ENCODE measurements around the gene MAST1.
A peak's percentile ranks its signal among the peaks of the same experiment; 100 is the strongest.
"Not testable (repeated sequence)": the region's sequence is repeated elsewhere in the genome, so short reads cannot be mapped to it uniquely, and the experiment has no call there.

Gene MAST1

GRCh38 chr19:12838182-12838885, at the start of gene MAST1:
Gene MAST1 (plus strand): TSS chr19:12838515. CDS start chr19:12838573, 58 bp downstream.
- DNase-seq = peak; percentile 60

DNA sequence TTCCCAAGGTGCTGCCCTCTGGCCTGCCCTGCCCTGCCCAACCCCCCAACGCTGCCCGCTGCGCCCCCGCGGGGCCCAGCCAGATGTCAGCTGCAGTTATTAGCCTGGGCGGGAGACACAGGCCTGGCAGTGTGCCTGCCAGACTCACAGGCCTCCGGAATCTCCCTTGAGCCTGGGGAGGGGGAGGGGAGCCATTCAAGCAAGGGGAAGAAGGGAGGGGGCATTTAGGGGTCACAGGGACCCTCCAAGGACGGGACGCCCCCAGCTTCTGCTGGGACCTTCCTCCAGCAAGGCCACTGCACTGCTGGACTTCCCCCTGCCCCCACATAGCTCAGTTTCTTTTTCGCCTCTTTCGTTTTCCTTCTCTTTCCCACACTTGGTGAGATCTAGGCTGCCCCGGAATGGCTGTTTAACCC, 49.6 kb upstream of the MAST1 start:
- DNase-seq = peak; percentile 97

GRCh38 chr19:12789098-12789903, 49.0 kb upstream of the MAST1 start:
- no peak for DNase-seq

DNA sequence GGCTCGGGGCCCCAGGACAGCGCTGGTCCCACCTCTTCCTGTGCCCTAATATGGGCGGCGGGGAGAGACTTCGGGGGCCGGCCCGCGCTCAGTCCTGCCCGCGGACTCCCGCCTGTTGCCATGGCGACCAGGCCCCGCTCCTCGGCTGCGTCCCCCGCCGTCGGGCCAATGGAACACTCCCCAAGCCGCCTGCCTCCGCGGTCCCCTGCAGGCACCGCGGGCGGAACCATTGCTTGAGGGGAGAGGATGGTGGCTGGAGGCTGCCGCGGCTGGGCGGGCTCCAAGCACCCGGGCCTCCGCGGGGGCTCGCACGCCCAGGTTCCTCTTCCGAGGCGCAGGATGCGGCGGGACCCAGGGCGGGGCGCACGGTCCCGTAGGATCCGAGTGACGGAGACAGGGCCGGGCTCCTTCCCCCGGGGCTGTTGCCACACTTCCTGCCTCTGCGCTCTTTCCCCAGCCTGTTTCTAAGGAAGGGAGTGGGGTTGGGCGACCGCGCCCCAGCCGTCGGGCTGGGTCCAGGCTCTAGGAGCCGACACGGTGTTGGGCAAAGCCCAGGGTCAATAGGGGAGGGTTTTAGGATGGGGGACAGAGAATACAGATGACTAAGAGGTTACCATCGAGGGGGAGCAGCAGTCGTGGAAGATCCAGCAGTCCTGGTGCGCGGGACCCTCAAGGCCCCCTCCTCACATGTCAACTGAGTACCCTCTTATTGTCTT, 48.3 kb upstream of the MAST1 start:
- DNase-seq = peak; percentile 99

GRCh38 chr19:12790628-12791344, 47.5 kb upstream of the MAST1 start:
- DNase-seq = peak; percentile 42

DNA sequence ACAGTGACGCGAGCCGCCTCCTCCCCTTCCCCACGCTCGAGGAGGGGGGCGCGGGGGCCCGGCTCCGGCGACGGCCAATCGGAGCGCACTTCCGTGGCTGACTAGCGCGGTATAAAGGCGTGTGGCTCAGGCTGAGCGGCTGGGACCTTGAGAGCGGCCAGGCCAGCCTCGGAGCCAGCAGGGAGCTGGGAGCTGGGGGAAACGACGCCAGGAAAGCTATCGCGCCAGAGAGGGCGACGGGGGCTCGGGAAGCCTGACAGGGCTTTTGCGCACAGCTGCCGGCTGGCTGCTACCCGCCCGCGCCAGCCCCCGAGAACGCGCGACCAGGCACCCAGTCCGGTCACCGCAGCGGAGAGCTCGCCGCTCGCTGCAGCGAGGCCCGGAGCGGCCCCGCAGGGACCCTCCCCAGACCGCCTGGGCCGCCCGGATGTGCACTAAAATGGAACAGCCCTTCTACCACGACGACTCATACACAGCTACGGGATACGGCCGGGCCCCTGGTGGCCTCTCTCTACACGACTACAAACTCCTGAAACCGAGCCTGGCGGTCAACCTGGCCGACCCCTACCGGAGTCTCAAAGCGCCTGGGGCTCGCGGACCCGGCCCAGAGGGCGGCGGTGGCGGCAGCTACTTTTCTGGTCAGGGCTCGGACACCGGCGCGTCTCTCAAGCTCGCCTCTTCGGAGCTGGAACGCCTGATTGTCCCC, 46.8 kb upstream of the MAST1 start, which contains the start of gene JUNB:
Gene JUNB (plus strand): TSS at position 142 of the 706 bp plus-strand sequence. CDS start 286 bp downstream, at position 428.
- peak; percentile 100 for DNase-seq

DNA sequence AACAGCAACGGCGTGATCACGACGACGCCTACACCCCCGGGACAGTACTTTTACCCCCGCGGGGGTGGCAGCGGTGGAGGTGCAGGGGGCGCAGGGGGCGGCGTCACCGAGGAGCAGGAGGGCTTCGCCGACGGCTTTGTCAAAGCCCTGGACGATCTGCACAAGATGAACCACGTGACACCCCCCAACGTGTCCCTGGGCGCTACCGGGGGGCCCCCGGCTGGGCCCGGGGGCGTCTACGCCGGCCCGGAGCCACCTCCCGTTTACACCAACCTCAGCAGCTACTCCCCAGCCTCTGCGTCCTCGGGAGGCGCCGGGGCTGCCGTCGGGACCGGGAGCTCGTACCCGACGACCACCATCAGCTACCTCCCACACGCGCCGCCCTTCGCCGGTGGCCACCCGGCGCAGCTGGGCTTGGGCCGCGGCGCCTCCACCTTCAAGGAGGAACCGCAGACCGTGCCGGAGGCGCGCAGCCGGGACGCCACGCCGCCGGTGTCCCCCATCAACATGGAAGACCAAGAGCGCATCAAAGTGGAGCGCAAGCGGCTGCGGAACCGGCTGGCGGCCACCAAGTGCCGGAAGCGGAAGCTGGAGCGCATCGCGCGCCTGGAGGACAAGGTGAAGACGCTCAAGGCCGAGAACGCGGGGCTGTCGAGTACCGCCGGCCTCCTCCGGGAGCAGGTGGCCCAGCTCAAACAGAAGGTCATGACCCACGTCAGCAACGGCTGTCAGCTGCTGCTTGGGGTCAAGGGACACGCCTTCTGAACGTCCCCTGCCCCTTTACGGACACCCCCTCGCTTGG, 46.1 kb upstream of the MAST1 start:
- peak; percentile 80 for DNase-seq

GRCh38 chr19:12792853-12793289, 45.4 kb upstream of the MAST1 start:
- DNase-seq = no peak

DNA sequence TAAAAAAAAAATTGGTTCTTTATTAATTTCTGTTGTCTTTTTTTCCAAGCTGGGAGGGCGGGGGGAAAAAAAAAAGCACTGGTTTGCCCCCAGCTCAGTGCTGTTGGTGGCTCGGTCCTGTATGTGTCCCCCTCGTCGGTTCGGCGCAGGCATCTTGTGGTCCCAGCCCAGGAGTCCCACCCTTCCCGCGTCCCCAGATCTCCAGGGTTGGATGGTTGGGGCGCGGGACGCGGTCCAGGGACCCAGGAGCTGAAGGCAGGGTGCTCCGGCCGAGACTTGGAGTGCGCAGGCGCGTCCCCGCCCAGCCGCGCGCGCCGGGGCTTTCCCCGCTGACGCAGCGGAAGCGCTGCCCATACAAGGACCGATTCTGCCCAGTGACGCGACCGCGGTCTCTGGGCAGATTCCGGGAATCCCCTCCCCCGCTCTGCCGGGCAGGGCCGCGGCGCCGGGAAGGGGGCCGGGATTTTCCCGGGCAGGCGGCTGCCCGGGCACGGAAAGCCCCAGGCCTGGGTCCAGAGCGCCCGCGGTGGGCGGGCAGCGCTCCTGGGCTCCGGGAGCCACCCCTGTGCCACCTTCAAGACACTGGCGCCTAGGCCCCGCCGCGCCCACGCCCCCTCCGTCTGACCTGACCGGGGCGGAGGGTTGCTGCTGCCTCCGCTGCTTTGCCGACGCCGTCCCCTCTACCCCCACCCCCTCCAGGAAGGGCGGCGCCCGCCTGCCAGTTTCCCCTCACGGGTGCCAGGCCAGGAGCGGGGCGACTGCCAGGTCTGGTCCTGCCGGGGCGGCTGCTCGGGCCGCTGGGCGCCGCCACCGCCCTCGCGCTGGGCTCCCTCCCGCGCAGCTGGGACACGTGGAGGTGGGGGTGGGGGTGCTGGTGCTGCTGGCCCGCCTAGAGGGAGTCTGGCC, 44.8 kb upstream of the MAST1 start:
- peak; percentile 98 for DNase-seq

DNA sequence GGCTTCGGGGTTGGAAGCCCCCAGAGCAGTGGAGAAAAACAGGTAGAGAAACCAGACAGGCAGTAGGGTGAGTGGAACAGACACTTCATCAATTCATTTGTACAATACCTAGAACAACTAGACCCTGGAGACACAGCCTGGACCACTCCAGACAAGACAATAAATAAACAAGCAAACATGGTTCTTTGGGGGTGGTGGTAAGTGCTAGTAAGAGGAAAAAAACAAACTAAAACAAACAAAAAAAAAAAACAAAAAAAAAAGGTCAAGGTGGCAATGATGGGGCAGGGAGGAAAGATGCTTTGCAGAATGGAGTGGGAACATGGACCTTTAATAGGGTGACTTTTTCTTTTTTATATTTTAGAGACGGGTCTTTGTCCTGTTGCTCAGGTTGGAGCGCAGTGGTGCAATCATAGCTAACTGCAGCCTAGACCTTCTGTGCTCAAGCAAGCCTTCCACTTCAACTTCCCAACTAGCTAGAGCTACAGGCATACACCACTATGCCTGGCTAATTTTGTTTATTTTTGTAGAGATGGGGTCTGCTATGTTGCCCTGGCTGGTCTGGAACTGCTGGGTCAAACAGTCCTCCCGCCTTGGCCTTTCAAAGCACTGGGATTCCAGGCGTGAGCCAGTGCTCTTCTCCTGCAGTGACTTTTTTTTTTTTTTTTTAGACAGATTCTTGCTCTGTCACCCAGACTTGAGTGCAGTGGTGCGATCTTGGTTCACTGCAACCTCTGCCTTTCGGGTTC, 43.9 kb upstream of the MAST1 start:
- DNase-seq = peak; percentile 40

- DNase-seq = peak; percentile 30
Measured at GRCh38 chr19:12794971-12795381, 43.3 kb upstream of the MAST1 start.

- DNase-seq = peak; percentile 86
Measured at GRCh38 chr19:12796146-12797071, 41.9 kb upstream of the MAST1 start.

GRCh38 chr19:12797141-12797587, 41.2 kb upstream of the MAST1 start:
- DNase-seq = no peak

GRCh38 chr19:12797607-12798006, 40.7 kb upstream of the MAST1 start:
- not testable (repeated sequence) for DNase-seq

DNA sequence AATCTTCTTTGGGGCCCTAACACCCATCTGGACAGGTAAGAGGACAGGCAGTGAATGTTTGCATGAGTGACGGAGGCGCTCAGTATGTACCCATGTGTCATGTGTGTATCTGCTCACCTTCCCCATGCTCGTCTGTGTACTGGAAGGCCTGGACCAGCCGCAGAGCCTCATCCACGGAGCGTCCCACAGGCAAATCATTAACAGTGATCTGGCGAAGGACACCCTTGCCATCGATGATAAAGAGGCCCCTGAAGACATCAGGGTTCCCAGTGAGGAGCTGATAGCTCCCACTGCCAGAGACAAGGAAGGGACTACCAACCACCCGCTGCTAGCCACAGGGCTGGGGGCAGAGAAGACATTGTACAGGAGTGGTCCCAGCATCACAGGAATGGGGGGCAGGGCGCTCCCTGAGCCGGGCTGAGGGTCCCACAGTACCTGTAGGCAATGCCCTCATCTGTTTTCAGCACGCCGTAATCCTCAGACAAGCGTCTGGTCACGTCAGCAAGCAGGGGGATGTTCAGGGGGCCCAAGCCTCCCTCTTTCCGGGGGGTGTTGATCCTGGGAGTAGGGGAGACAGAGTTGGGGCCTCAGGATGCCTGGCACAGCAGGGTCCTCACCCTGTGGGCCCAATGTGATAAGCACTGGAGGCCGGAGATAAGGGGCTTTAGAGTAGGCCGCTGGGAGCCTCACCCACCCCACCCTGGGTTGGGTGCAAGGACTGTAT, 38.4 kb upstream of the MAST1 start:
- no peak for DNase-seq

- no peak for DNase-seq
Measured at GRCh38 chr19:12800466-12800770, 37.9 kb upstream of the MAST1 start.

GRCh38 chr19:12800923-12801465, 37.3 kb upstream of the MAST1 start:
- DNase-seq = no peak

Data from suppressor macrophage treated with lipopolysaccharide for 4 hours (primary cell).